ENCODE data around the gene C19orf33. TPM values are rescaled to one million over a fixed set of nuclear protein-coding genes. Genes with fewer than 3 reads are reported as not detected.
A peak's percentile ranks its signal among the peaks of the same experiment; 100 is the strongest.

The C19orf33 gene
- total RNA-seq, 2 experiments from 2014 or later: not detected

DNA sequence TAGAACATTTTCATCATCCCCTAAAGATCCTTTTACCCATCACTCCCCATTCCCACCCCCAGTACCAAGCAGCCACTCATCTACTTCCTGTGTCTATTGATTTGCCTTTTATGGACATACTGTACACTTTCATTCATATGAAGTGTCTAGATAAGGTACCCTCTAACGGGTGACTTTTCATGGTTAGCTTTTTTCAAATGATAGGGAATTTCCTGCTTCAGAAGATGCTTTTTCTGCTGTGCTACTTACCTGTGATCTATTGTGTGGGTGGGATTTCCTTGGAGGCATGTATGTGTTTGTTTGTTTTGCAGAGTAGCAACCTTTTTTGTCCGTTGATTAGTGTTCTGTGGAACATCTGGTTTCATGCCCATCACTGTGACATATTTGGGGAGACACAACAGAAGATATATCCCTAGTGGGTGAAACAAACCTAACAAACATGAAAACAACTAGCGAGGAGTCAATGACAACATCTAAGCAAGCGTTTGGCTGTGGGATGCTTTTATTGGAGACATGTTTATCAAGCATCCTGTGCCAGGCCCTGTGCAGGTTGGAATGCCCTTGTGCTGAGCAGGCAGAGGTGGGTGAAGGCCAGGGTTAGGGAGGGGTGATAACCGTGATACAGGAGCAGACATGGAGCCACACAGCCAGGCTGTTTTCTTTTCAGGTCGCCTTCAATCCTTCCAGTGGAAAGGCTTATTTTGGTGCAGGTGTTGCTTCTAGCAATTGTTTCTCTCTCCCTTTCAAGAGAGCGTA, 22.1 kb upstream of the C19orf33 start:
- no peak overlapping the region for H2AFZ ChIP-seq (ENCODE audit: low read length)
- no peaks in the 10 kb centered on the region for H3K36me3 ChIP-seq (ENCODE audit: insufficient read depth, low read length)
- H3K4me1 ChIP-seq (ENCODE audit: insufficient read depth, low read length, poor library complexity, severe bottlenecking): peaks cover 20% of the 10 kb centered on the region
- no peak overlapping the region for H3K27ac ChIP-seq (ENCODE audit: low read depth, low read length, poor library complexity, severe bottlenecking)
- H3K9me3 ChIP-seq (ENCODE audit: low read length): no peaks in the 10 kb centered on the region
- POLR2A ChIA-PET: interaction anchor here (1.2 kb wide), 1 partner anchor 14 kb away, joined by 3 read pairs; no protein-coding TSS in a partner anchor
- intact Hi-C loops (cut with micrococcal nuclease; ENCODE audit: unreplicated experiment): no loop called here
- CTCF ChIA-PET (ENCODE audit: unreplicated experiment): no interaction called here
- H4K20me1 ChIP-seq (ENCODE audit: insufficient read depth, low read length): no peaks in the 10 kb centered on the region
- no peak overlapping the region for H3K4me3 ChIP-seq (ENCODE audit: low read depth, low read length, poor library complexity, severe bottlenecking)
- TF ChIP-seq, protein P1, sequence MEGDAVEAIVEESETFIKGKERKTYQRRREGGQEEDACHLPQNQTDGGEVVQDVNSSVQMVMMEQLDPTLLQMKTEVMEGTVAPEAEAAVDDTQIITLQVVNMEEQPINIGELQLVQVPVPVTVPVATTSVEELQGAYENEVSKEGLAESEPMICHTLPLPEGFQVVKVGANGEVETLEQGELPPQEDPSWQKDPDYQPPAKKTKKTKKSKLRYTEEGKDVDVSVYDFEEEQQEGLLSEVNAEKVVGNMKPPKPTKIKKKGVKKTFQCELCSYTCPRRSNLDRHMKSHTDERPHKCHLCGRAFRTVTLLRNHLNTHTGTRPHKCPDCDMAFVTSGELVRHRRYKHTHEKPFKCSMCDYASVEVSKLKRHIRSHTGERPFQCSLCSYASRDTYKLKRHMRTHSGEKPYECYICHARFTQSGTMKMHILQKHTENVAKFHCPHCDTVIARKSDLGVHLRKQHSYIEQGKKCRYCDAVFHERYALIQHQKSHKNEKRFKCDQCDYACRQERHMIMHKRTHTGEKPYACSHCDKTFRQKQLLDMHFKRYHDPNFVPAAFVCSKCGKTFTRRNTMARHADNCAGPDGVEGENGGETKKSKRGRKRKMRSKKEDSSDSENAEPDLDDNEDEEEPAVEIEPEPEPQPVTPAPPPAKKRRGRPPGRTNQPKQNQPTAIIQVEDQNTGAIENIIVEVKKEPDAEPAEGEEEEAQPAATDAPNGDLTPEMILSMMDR (conservative IDR thresholded peaks at IDR 0.05; ENCODE audit: low read length): no peak
- no peak for TF ChIP-seq EZH2phosphoT487 (IDR thresholded peaks at IDR 0.05; ENCODE audit: borderline replicate concordance, low read depth, low read length)
- BruUV-seq (replicated peaks): no TSS peak
- DNase-seq (ENCODE audit: low spot score): no peak
- H3K9me2 ChIP-seq (ENCODE audit: insufficient read depth, low read length): no peaks in the 10 kb centered on the region
- H3K79me2 ChIP-seq (ENCODE audit: insufficient read depth, low read depth, low read length): no peaks in the 10 kb centered on the region
- no peak overlapping the region for H3K4me2 ChIP-seq (ENCODE audit: low read length)

DNA sequence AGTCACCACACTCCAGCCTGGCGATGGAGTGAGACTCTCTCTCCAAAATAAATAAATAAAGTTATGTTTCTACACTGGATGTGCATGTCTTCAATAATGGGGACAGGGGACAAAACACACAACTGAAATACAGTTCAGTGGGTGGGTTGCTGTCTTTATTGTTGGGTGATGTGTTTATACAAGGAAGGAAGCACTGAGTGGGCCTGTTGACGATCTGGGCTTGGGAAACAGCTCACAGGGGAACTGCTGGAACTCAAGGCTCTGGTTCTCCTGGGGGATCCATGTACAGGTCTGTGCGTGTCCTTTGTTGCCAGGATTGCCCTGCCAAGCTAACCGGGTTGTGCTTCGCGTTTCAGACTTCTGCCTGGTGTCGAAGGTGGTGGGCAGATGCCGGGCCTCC, 20.8 kb upstream of the C19orf33 start:
- no TSS peak for BruUV-seq (replicated peaks)
- intact Hi-C loops (cut with micrococcal nuclease; ENCODE audit: unreplicated experiment): no loop called here
- no peaks in the 10 kb centered on the region for H3K9me2 ChIP-seq (ENCODE audit: insufficient read depth, low read length)
- H3K9me3 ChIP-seq (ENCODE audit: low read length): no peaks in the 10 kb centered on the region
- no peak overlapping the region for H3K4me3 ChIP-seq (ENCODE audit: low read depth, low read length, poor library complexity, severe bottlenecking)
- DNase-seq (ENCODE audit: low spot score): no peak
- ChIA-PET POLR2A (interaction anchor here (0.7 kb wide), 2 partner anchors 48 to 95 kb away, joined by 3 read pairs; no protein-coding TSS in a partner anchor), CTCF (ENCODE audit: unreplicated experiment) (no interaction called here)
- H3K79me2 ChIP-seq (ENCODE audit: insufficient read depth, low read depth, low read length): no peaks in the 10 kb centered on the region
- H3K36me3 ChIP-seq (ENCODE audit: insufficient read depth, low read length): no peaks in the 10 kb centered on the region
- no peak overlapping the region for H3K4me2 ChIP-seq (ENCODE audit: low read length)
- no peak overlapping the region for H2AFZ ChIP-seq (ENCODE audit: low read length)
- H4K20me1 ChIP-seq (ENCODE audit: insufficient read depth, low read length): no peaks in the 10 kb centered on the region
- TF ChIP-seq, protein P1 (conservative IDR thresholded peaks at IDR 0.05; ENCODE audit: low read length): no peak
- TF ChIP-seq EZH2phosphoT487 (IDR thresholded peaks at IDR 0.05; ENCODE audit: borderline replicate concordance, low read depth, low read length): no peak
- H3K4me1 ChIP-seq (ENCODE audit: insufficient read depth, low read length, poor library complexity, severe bottlenecking): peaks cover 20% of the 10 kb centered on the region
- no peak overlapping the region for H3K27ac ChIP-seq (ENCODE audit: low read depth, low read length, poor library complexity, severe bottlenecking)

DNA sequence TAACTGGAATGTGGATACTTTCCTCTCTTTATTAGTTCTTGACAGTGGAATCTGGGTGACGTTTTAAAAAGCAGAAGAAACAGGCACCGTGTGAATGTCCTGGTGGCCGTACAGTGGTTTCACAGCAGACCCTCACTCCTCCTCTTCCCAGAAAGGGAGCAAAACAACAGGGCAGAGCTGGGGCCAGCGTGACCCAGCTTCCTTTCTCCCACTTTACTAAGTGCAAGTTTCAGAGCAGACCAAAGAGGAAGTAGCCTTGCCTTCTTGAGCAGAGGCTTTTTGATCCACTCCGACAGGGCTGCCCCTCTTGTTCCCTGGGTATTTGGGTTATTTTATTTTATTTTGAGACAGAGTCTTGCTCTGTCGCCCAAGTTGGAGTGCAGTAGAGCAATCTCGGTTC, 19.6 kb upstream of the C19orf33 start:
- intact Hi-C loops (cut with micrococcal nuclease; ENCODE audit: unreplicated experiment): no loop called here
- Histone ChIP-seq H2AFZ (ENCODE audit: low read length) (no peak overlapping the region), H3K36me3 (ENCODE audit: insufficient read depth, low read length) (no peaks in the 10 kb centered on the region), H3K9me3 (ENCODE audit: low read length) (no peaks in the 10 kb centered on the region), H3K79me2 (ENCODE audit: insufficient read depth, low read depth, low read length) (no peaks in the 10 kb centered on the region), H4K20me1 (ENCODE audit: insufficient read depth, low read length) (no peaks in the 10 kb centered on the region), H3K4me1 (ENCODE audit: insufficient read depth, low read length, poor library complexity, severe bottlenecking) (peaks cover 20% of the 10 kb centered on the region), H3K27ac (ENCODE audit: low read depth, low read length, poor library complexity, severe bottlenecking) (no peak overlapping the region), H3K4me2 (ENCODE audit: low read length) (peak overlapping the region; percentile 34), H3K9me2 (ENCODE audit: insufficient read depth, low read length) (no peaks in the 10 kb centered on the region), H3K4me3 (ENCODE audit: low read depth, low read length, poor library complexity, severe bottlenecking) (no peak overlapping the region)
- TF ChIP-seq, protein P1 (conservative IDR thresholded peaks at IDR 0.05; ENCODE audit: low read length): no peak
- TF ChIP-seq EZH2phosphoT487 (IDR thresholded peaks at IDR 0.05; ENCODE audit: borderline replicate concordance, low read depth, low read length): no peak
- ChIA-PET CTCF (ENCODE audit: unreplicated experiment) (no interaction called here), POLR2A (interaction anchor here (0.6 to 1.0 kb wide), 2 partner anchors 23 to 40 kb away, joined by 3 to 5 read pairs; no protein-coding TSS in a partner anchor)
- BruUV-seq (replicated peaks): no TSS peak
- peak; percentile 34 for DNase-seq (ENCODE audit: low spot score)
